NCI-H748 (cell line): ENCODE measurements around the gene YTHDF1.
A peak's percentile ranks its signal among the peaks of the same experiment; 100 is the strongest.

Experiments
- DNase-seq: peaks from one replicate; lab custom pipeline; 2025; ENCODE audit not compliant: unreplicated experiment; lab: John Stamatoyannopoulos, UW

YTHDF1 gene

DNA sequence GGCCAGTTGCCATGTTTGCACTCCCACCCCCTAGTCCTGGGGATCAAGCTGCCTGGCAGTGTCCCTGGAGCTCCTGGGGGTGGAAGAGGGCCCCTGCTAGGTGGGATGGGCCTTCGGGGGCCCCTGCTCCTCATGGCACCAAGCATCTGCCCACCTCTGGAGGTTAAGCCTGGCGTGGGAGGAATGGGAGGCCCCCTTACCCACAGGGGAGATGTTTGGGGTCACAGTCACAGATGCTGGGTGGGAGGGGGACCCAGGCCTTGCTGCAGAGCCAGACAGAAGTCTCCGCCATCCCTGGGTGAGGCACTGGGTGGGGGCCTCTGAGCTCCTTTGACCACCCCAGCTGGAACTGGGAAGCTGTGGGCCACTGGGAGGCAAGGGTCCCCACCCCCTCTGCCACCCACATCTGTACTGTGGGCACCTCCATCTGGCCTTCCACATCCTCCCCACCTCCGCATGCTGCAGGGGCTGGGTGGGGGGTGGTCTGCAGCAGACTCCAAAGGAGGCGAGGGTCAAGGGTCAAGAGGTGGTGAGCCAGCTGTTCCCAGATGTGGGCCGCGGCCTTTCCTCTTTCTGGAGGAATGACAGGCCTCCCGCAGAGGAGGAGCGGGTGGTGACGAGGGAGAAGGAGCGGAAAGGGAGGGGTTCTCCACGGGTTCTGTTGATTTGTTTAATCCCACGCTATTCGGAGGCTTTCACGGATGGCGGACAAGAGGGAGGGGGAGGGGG, 41.5 kb downstream of the YTHDF1 start:
- peak; percentile 52 for DNase-seq

- peak; percentile 18 for DNase-seq
Observed at GRCh38 chr20:63173552-63174191, 42.3 kb downstream of the YTHDF1 start.

DNA sequence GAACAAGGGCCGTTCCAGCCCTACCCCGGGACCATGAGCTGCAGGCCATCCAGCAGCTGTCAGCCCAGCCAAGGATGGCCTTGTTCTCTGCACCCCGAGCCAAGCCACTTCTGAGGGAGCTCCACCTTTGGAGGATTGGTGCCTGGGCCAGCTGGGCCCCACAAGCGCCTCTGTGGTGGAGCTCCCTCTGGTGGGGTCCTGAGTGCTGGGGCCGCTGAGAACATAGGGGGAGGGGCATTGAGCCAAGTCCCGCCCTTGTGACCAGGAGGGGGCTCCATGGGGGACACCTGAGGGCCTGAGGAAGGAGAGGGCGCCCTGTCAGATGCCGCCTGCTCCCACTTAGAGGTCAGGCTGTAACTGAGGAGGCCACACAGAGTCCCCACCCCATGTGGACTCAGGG, 43.2 kb downstream of the YTHDF1 start:
- DNase-seq, result peak; percentile 15

GRCh38 chr20:63171991-63172390, 43.9 kb downstream of the YTHDF1 start:
- DNase-seq, result no peak

GRCh38 chr20:63169681-63170080, 46.2 kb downstream of the YTHDF1 start:
- DNase-seq, result no peak

GRCh38 chr20:63168861-63169260, 47.1 kb downstream of the YTHDF1 start:
- no peak for DNase-seq

DNA sequence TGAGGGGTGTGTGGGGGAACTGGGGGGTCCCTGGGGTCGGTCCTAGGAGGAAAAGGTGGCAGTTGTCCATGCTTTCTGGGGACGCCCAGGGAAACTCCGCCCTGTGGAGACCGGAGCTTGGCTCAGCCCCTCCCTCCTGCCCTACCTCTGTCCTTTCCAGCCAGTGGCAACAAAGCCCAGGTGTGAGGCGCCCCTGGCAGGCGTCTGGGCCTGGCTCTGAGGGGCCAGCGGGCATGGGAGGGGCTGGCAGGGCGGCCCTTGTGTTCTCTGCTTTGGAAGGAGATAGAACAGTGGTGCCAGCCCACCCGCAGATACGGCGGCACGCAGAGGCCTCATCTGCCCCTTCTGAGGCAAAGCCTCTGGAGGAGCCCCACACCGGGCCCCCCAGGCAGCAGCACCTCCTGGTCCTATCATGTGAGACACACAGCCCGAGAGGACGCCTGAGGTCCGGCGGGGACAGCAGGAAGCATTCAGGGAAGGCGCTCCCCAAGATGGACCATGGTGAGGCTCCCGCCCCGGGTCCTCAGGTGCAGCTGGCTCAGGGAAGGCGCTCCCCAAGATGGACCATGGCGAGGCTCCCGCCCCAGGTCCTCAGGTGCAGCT, 47.9 kb downstream of the YTHDF1 start:
- no peak for DNase-seq

GRCh38 chr20:63167026-63167917, 48.7 kb downstream of the YTHDF1 start:
- DNase-seq, result no peak

- no peak for DNase-seq
Observed at GRCh38 chr20:63166193-63167020, 49.5 kb downstream of the YTHDF1 start.

- no peak for DNase-seq
Observed at GRCh38 chr20:63165356-63166192, 50.4 kb downstream of the YTHDF1 start.

GRCh38 chr20:63164484-63165355, 51.2 kb downstream of the YTHDF1 start:
- no peak for DNase-seq

- peak; percentile 28 for DNase-seq
Observed at GRCh38 chr20:63163596-63164483, 52.1 kb downstream of the YTHDF1 start.

DNA sequence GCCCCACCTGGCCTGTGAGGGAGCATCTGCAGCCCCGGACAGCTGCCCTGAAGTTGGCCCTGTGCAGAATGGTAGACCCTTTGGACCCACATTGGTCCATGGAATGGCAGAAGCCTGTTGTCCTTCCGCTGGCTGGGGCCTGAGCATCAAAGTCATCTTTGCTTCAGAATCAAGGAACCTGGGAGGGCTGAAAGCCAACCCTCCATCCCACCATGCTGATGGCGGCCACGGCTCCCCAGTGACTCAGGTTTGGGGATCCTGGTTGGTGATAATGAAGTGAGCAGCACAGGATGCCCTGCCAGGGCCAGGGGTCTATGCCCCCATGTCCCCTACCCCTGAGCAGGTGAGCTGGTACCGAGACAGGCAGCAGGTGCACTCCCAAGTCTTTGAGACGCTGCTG, 52.8 kb downstream of the YTHDF1 start:
- DNase-seq, result no peak

DNA sequence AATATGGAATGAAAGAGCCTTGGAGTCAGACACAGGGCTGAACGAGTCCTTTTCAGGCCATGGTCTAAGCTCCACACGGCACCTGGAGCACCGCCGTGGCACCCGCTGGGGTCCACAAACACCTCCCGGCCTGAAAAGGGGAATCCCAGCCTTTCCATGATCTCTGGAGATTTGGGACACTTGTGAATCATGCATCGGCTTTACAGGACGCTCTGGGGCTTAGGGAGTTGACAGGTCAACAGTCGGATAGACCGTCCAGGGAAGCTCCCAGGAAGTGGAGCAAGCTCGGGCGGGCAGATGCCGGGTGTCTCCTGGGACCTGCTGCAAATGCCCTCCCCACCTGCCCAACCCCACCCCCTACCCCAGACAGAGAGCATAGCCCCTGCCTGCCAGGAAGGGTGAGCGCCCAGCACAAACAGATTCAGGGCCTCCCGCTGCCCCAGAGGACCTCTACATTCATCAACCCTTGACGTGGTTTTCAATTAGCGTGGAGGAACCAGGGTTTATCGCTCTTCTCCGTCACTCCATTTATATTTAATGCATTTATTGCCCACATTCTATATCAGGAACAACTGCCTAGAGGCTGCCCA, 53.6 kb downstream of the YTHDF1 start:
- DNase-seq, result no peak

GRCh38 chr20:63161176-63161651, 54.7 kb downstream of the YTHDF1 start:
- no peak for DNase-seq

DNA sequence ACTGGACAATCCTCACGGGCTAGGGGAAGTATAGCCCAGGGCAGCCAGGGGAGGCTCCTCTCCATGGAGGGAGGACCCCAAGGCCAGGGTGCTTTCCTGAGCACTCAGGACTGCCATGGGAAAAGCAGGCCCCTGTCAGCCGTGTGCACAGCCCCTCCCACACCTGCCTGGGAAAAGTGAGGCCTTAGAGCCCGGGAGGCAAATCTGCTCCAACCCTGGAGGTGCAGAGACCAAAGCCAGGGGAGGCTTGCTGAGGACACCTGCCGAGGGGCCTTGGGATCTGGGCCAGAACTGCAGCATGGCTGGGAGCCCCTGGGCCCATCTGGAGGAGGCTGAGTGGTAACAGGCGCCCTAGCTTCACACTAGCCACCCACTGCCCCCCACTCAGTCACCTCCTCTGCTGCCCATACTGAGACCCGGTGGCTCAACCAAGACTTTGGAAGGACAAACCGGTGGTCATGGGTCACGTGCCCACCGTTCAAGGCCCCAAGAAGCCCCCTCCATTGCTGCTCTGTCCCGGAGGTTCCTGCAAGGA, 55.2 kb downstream of the YTHDF1 start:
- no peak for DNase-seq
